ENCODE results near the gene MMP3.
A peak's percentile ranks its signal among the peaks of the same experiment; 100 is the strongest.

Gene MMP3

GRCh38 chr11:102831489-102832440 lies 11.6 kb downstream of the MMP3 start:
- peak in 1 of 2 donors; percentile 28 for DNase-seq

- DNase-seq, result no peak
Measured at GRCh38 chr11:102831128-102831488, 12.3 kb downstream of the MMP3 start.

GRCh38 chr11:102830001-102830727 lies 13.2 kb downstream of the MMP3 start:
- DNase-seq, result peak in 1 of 2 donors; percentile 1

GRCh38 chr11:102829316-102830000 lies 14.0 kb downstream of the MMP3 start:
- DNase-seq, result no peak

- DNase-seq, result peak; percentile 14 to 73
Measured at GRCh38 chr11:102824556-102824955, 18.9 kb downstream of the MMP3 start.

- DNase-seq, result no peak
Measured at GRCh38 chr11:102819491-102819890, 23.9 kb downstream of the MMP3 start.

- no peak for DNase-seq
Measured at GRCh38 chr11:102813484-102813883, 29.9 kb downstream of the MMP3 start.

- no peak for DNase-seq
Measured at GRCh38 chr11:102812188-102812587, 31.2 kb downstream of the MMP3 start.

- DNase-seq, result peak in 1 of 2 donors; percentile 3
Measured at GRCh38 chr11:102810950-102811660, 32.3 kb downstream of the MMP3 start.

- no peak for DNase-seq
Measured at GRCh38 chr11:102809971-102810370, 33.4 kb downstream of the MMP3 start.

GRCh38 chr11:102807921-102808320 lies 35.5 kb downstream of the MMP3 start:
- DNase-seq, result peak in 1 of 2 donors; percentile 15

- DNase-seq, result no peak
Measured at GRCh38 chr11:102806296-102806695, 37.1 kb downstream of the MMP3 start.

GRCh38 chr11:102802341-102802740 lies 41.1 kb downstream of the MMP3 start:
- peak in 1 of 2 donors; percentile 40 for DNase-seq

GRCh38 chr11:102800767-102801166 lies 42.6 kb downstream of the MMP3 start:
- DNase-seq, result no peak

- DNase-seq, result no peak
Measured at GRCh38 chr11:102799681-102800340, 43.6 kb downstream of the MMP3 start.

- no peak for DNase-seq
Measured at GRCh38 chr11:102798012-102798746, 45.2 kb downstream of the MMP3 start, which contains the start of gene MMP1. Gene MMP1, minus strand, starts transcription at chr11:102798160. Its CDS starts 68 bp downstream, at chr11:102798092.

GRCh38 chr11:102794382-102794781 lies 49.0 kb downstream of the MMP3 start:
- peak; percentile 31 to 45 for DNase-seq

- no peak for DNase-seq
Measured at GRCh38 chr11:102793677-102794290, 49.6 kb downstream of the MMP3 start.

- no peak for DNase-seq
Measured at GRCh38 chr11:102792604-102793003, 50.8 kb downstream of the MMP3 start.

- no peak for DNase-seq
Measured at GRCh38 chr11:102791271-102792036, 52.0 kb downstream of the MMP3 start.
